Lung microvascular endothelial cell (primary cell): Measurements from ENCODE around the gene FGD2. TPM values are rescaled to one million over a fixed set of nuclear protein-coding genes. Genes with fewer than 3 reads are reported as not detected.
A peak's percentile ranks its signal among the peaks of the same experiment; 100 is the strongest.
"Not testable (repeated sequence)": the region's sequence is repeated elsewhere in the genome, so short reads cannot be mapped to it uniquely, and the experiment has no call there.

Experiments
- DNase-seq, 2 donors: peaks; one replicate each; pipeline versions ENCODE4 v3.0.0 to v3.0.0-alpha.2; 2010; ENCODE audit warnings: low read depth in 2 of 2
- total RNA-seq: library from RNA; depleted of rRNA; stranded (reverse); fragments of >200 nt; gene quantifications from 2 replicates; pipeline ENCODE4 v1.2.1, GENCODE V29; 2014

FGD2 gene
- total RNA-seq, 1 donor from 2014 or later: not detected

- DNase-seq: no peak
Observed at GRCh38 chr6:37038292-37039198, 33.1 kb downstream of the FGD2 start.

- no peak for DNase-seq
Observed at GRCh38 chr6:37039958-37040357, 34.5 kb downstream of the FGD2 start.

GRCh38 chr6:37041521-37041920, 36.1 kb downstream of the FGD2 start:
- DNase-seq: no peak

- no peak for DNase-seq
Observed at GRCh38 chr6:37042150-37042549, 36.7 kb downstream of the FGD2 start.

- not testable (repeated sequence) for DNase-seq
Observed at GRCh38 chr6:37043091-37043490, 37.6 kb downstream of the FGD2 start.

GRCh38 chr6:37047346-37047688, 41.9 kb downstream of the FGD2 start:
- DNase-seq: no peak

GRCh38 chr6:37047689-37048402, 42.4 kb downstream of the FGD2 start:
- no peak for DNase-seq

- no peak for DNase-seq
Observed at GRCh38 chr6:37048403-37048850, 43.0 kb downstream of the FGD2 start.

GRCh38 chr6:37048851-37049757, 43.6 kb downstream of the FGD2 start:
- DNase-seq: peak; percentile 31 to 75

GRCh38 chr6:37049758-37050044, 44.2 kb downstream of the FGD2 start:
- no peak for DNase-seq

GRCh38 chr6:37050045-37050853, 44.8 kb downstream of the FGD2 start:
- no peak for DNase-seq

- no peak for DNase-seq
Observed at GRCh38 chr6:37050854-37051137, 45.3 kb downstream of the FGD2 start.

- peak; percentile 75 to 82 for DNase-seq
Observed at GRCh38 chr6:37051138-37052026, 45.9 kb downstream of the FGD2 start.

GRCh38 chr6:37052027-37052628, 46.7 kb downstream of the FGD2 start:
- no peak for DNase-seq

GRCh38 chr6:37053683-37054082, 48.2 kb downstream of the FGD2 start:
- no peak for DNase-seq

GRCh38 chr6:37054171-37054570, 48.7 kb downstream of the FGD2 start:
- no peak for DNase-seq

GRCh38 chr6:37054580-37054979, 49.1 kb downstream of the FGD2 start:
- DNase-seq: no peak

GRCh38 chr6:37056112-37056403, 50.6 kb downstream of the FGD2 start:
- no peak for DNase-seq

GRCh38 chr6:37056439-37057127, 51.1 kb downstream of the FGD2 start:
- DNase-seq: no peak

- DNase-seq: no peak
Observed at GRCh38 chr6:37057128-37057471, 51.6 kb downstream of the FGD2 start.
